HFFc6 (cell line): ENCODE measurements around the gene GRB10. TPM values are rescaled to one million over a fixed set of nuclear protein-coding genes. Genes with fewer than 3 reads are reported as not detected.

ENCODE experiments used
- DNase-seq: peaks from one replicate; pipeline ENCODE4 v3.0.0-alpha.2; 2018
- H3K27ac Mint-ChIP-seq: 2 replicates; pipeline ENCODE4 v1.8.0; 2020; ENCODE audit warnings: mild to moderate bottlenecking, mixed read lengths
- H3K27me3 Mint-ChIP-seq: 2 replicates; pipeline ENCODE4 v1.8.0; 2021; ENCODE audit warnings: mild to moderate bottlenecking, moderate library complexity, mixed read lengths; ENCODE audit not compliant: insufficient read depth
- H3K36me3 Mint-ChIP-seq: 2 replicates; pipeline ENCODE4 v1.8.0; 2021; ENCODE audit warnings: low read depth, mixed read lengths
- H3K4me1 Mint-ChIP-seq: 2 replicates; pipeline ENCODE4 v1.8.0; 2020; ENCODE audit warnings: low read depth, mixed read lengths
- H3K4me3 Mint-ChIP-seq: 2 replicates; pipeline ENCODE4 v1.8.0; 2020; ENCODE audit warnings: mild to moderate bottlenecking, moderate library complexity, mixed read lengths
- H3K9me3 Mint-ChIP-seq: 2 replicates; pipeline ENCODE4 v1.8.0; 2020; ENCODE audit warnings: mild to moderate bottlenecking, mixed read lengths
- total RNA-seq, 6 experiments: library from RNA; stranded (reverse); fragmentation: NEBNext Ultra II Directional; extraction: Animal tissue kit (Norgen Biotek cat#: 25700); gene quantifications; 2 replicates in 1 of 6; 3 replicates in 5 of 6; pipeline ENCODE4 v1.2.3, GENCODE V29; 2021
- TF ChIP-seq, protein P1 (sequence below): fragments of 200-600 bp; sonication (generic); IDR thresholded peaks from 2 replicates; pipeline ENCODE4 v1.5.0; 2021; ENCODE audit warnings: antibody characterized with exemption, mild to moderate bottlenecking

The GRB10 gene
- total RNA-seq, 6 experiments from 2014 or later, result 13.6 to 17.8 (median 14.8) TPM

DNA sequence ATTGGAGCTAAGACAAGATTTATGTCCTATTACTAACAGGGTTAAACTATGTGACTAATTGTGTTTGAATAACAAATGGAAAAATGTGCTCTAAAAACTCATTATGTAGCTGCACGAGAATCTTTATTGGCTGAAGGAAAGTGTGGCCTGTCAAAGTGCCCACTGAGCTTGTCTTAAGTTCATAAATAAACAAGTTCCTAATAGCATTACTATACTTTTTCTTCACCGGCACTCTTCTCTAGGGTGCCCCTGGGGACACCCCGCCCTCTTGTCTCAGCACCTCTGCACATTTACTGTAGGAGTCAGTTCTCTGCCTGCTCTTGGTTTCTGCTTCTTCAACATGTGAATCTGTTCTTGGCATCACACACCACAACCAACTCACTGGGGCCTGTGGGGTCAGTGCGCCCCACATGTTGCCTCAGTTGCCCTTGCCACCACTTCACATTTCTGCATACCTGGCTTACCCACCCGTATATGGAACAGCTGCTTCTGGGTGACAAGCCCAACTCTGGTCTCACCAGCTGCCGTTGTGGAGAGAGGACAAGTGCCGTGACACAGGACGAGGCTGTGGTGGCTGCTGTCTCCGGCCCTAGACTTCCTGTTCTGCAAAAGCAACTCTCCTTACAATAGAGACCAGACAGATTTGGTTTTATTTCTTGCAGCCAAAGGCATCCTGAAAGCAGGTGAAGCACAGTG is 121.2 kb downstream of the GRB10 start:
- no peak overlapping the region for H3K4me3 Mint-ChIP-seq

DNA sequence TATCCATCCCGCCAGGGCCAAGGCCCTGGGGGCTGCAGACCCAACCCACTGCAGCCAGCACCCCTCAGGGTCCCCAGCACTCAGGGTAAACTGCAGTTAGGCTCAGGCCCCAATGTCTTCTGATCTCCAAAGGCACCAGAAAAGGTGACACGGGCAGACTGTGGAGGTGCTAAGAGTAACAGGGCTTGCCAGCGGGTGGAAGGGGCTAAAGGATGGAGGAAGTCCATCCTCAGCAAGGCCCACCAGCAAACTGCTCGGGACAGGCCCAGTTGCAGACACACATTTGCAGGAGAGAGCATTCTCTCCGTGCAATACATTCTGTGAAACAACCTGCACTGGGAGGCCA is 121.9 kb downstream of the GRB10 start:
- peaks cover 64% of the 10 kb centered on the region for H3K4me1 Mint-ChIP-seq
- DNase-seq, result no peak
- no peak overlapping the region for H3K27ac Mint-ChIP-seq
- no peak overlapping the region for H3K4me3 Mint-ChIP-seq
- H3K36me3 Mint-ChIP-seq, result peaks cover 4% of the 10 kb centered on the region; the same call in 1 of the 2 replicates
- H3K27me3 Mint-ChIP-seq, result peaks cover 2% of the 10 kb centered on the region
- H3K9me3 Mint-ChIP-seq, result no peaks in the 10 kb centered on the region
- TF ChIP-seq, protein P1, sequence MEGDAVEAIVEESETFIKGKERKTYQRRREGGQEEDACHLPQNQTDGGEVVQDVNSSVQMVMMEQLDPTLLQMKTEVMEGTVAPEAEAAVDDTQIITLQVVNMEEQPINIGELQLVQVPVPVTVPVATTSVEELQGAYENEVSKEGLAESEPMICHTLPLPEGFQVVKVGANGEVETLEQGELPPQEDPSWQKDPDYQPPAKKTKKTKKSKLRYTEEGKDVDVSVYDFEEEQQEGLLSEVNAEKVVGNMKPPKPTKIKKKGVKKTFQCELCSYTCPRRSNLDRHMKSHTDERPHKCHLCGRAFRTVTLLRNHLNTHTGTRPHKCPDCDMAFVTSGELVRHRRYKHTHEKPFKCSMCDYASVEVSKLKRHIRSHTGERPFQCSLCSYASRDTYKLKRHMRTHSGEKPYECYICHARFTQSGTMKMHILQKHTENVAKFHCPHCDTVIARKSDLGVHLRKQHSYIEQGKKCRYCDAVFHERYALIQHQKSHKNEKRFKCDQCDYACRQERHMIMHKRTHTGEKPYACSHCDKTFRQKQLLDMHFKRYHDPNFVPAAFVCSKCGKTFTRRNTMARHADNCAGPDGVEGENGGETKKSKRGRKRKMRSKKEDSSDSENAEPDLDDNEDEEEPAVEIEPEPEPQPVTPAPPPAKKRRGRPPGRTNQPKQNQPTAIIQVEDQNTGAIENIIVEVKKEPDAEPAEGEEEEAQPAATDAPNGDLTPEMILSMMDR, result no peak

More for the DNA sequence above, 121.2 kb downstream of the GRB10 start:
- TF ChIP-seq, protein P1, result no peak
- Mint-ChIP-seq H3K36me3 (peaks cover 4% of the 10 kb centered on the region; the same call in 1 of the 2 replicates), H3K27me3 (peaks cover 2% of the 10 kb centered on the region), H3K9me3 (no peaks in the 10 kb centered on the region), H3K27ac (no peak overlapping the region), H3K4me1 (peaks cover 58% of the 10 kb centered on the region)
- no peak for DNase-seq

DNA sequence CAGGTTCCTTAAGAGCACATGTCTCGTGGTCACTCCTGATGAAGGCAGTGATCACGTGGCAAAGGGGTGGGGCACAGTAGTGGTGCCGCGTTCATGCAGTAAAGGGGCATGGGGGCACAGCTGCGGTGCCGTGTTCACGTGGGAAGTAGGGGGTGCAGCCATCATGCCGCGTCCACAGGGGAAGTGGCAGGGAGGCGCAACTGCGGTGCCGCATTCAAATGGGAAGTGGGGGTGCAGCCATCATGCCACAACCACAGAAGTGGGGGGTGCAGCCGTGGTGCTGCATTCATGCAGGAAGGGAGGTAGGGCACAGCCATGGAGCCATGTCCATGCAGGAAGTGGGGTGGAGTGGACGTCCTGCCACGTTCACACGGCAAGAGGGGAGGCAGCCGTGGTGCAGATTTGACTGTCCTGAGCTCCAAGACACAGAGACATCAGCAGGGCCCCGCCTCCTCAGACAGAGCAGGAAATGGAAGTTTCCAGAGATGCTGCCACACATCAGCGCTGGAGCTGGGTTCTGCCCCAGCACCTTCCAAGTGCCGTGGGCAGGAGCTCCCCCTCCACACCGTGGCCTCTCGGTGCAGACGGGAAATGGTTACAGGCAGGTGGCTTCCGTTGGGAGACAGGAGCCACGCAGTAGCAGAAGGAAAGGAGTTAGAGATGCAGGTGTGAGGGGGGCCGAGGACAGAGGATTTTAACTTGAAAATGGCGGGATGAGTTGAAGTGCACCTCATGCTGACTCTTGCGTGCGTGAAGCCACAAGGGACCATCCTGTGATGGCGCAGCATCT is 122.5 kb downstream of the GRB10 start:
- DNase-seq, result no peak
- no peaks in the 10 kb centered on the region for H3K9me3 Mint-ChIP-seq
- no peak overlapping the region for H3K4me3 Mint-ChIP-seq
- TF ChIP-seq, protein P1, result no peak
- no peak overlapping the region for H3K27ac Mint-ChIP-seq
- peaks cover 61% of the 10 kb centered on the region for H3K4me1 Mint-ChIP-seq
- peaks cover 2% of the 10 kb centered on the region for H3K27me3 Mint-ChIP-seq
- H3K36me3 Mint-ChIP-seq, result peaks cover 4% of the 10 kb centered on the region; the same call in 1 of the 2 replicates

DNA sequence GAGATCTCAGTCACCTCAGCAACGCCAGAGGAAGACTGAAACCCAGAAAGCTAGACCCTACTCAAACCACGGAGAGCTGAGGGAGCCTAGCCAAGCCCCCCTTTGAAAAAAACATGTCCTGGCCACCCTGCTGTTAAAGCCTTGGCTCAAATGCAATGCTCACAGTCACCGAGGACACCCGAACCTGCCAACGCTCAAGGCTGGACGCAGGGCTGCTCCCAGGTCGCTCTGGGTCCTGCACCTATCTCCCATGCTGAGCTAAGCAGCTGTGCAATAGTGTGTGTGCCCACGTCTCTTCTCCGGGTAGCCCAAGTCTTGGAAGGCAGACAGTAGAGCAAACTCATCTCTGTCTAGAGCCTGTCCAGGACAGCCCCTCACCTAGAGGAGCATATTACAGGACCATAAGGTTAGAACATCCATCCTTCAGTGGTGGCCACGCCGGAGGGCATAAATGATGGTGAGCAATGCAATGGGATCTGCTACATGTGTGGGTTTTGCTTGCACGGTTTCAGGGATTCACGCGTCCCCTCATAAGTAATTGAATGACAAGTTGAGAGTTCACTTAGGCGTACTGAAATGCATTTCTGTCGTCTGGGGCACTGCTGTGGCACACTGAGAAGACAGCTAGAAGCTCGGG is 123.2 kb downstream of the GRB10 start:
- H3K4me3 Mint-ChIP-seq, result no peak overlapping the region
- H3K9me3 Mint-ChIP-seq, result no peaks in the 10 kb centered on the region
- H3K36me3 Mint-ChIP-seq, result peaks cover 4% of the 10 kb centered on the region; the same call in 1 of the 2 replicates
- DNase-seq, result no peak
- peaks cover 53% of the 10 kb centered on the region for H3K4me1 Mint-ChIP-seq
- H3K27ac Mint-ChIP-seq, result no peak overlapping the region
- H3K27me3 Mint-ChIP-seq, result peaks cover 2% of the 10 kb centered on the region; the same call in 1 of the 2 replicates
- TF ChIP-seq, protein P1, result no peak

DNA sequence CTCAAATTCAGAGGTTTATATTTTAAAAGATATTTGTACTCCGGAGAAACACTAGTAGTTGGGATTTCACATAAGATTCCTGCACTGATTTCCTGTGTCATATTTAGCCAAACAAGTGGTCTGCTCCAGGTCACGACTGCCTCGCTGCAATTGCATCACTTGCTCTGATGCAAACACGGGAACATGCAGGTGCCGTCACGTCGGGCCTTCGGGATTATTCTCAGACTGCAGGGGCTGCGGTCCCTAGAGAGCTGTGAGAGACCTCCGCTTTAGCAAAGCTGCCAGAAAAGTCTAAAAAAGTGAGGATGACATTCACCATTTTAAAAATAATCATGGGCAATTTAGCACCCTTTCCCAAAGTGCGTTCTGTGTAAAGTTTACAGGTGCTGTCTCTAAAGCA is 124.0 kb downstream of the GRB10 start:
- no peak for DNase-seq
- H3K27ac Mint-ChIP-seq, result no peak overlapping the region
- H3K36me3 Mint-ChIP-seq, result peaks cover 4% of the 10 kb centered on the region; the same call in 1 of the 2 replicates
- H3K4me1 Mint-ChIP-seq, result peaks cover 51% of the 10 kb centered on the region
- peaks cover 2% of the 10 kb centered on the region; the same call in 1 of the 2 replicates for H3K27me3 Mint-ChIP-seq
- H3K9me3 Mint-ChIP-seq, result no peaks in the 10 kb centered on the region
- H3K4me3 Mint-ChIP-seq, result no peak overlapping the region
- TF ChIP-seq, protein P1, result no peak
